ENCODE measurements around the gene OTUD4. TPM values are rescaled to one million over a fixed set of nuclear protein-coding genes. Genes with fewer than 3 reads are reported as not detected.

OTUD4 gene
- polyA plus RNA-seq, 3 donors: 7.5 to 14.4 (median 9.0) TPM

DNA sequence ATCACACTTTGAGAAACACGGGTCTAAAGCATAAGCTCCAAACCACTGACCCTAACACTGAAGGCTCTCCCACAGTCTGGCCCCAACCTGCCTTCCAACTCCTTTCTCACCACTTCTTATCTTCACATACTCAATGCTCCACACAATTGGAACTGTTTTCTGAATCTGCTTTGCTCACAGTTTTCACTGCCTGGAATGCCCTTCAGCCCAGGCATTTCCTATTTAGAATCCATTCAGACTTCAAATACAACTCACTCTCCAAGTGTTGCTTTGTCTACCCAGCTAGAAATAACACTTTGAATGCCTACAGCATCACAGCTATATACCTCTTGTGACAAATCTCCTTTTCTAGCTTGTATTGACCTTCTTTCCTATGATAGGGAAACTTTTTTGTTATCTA, 10.2 kb downstream of the OTUD4 start:
- no peak overlapping the region for H3K4me3 Mint-ChIP-seq

DNA sequence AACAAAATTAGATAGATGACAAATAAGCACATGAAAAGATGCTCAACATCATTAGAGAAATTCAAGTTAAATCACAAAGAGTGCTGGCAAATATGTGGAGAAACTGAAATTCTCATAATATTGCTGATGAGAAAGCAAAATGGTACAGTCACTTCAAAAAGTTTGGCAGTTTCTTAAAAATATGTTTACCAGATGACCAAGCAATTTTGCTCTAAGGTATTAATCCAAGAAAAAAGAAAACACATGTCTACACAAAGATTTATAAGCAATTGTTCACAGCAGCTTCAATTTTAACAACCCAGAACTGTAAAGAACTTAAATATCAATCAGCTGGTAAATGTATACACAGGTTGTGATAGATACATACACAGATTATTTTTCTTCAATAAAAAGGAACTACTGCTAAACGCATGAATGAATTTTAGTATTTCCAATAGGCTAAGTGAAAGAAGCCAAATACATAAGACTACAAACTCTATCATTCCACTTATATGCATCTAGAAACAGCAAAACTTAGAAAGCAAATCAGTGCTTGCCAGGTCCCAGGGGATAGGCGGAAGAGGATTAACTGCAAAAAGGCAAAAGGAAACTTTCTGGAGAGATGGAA, 11.7 kb downstream of the OTUD4 start:
- peaks cover 85% of the 10 kb centered on the region for H4K20me1 ChIP-seq (ENCODE audit: insufficient read depth, low read length)
- H3K27ac ChIP-seq (ENCODE audit: low read depth in 1 of 2, low read length in 2 of 2): no peak overlapping the region
- H3K4me2 ChIP-seq (replicated peaks; ENCODE audit: extremely low read depth, low read length, poor library complexity, severe bottlenecking): no peak overlapping the region
- Mint-ChIP-seq H3K4me3 (no peak overlapping the region), H3K27me3 (ENCODE audit: low read depth in 3 of 3) (no peaks in the 10 kb centered on the region), H3K27ac (peak overlapping the region in 1 of 7 donors; percentile 12), H3K4me1 (no peaks in the 10 kb centered on the region), H3K36me3 (peaks cover 44 to 70% of the 10 kb centered on the region in 2 donors), H3K9me3 (no peaks in the 10 kb centered on the region)
- peaks cover 57 to 81% of the 10 kb centered on the region in 2 donors for H3K36me3 ChIP-seq (replicated peaks in 1 of 2; ENCODE audit: control insufficient read depth in 1 of 2, insufficient read depth in 2 of 2, low read length in 2 of 2)
- H3K9me3 ChIP-seq (replicated peaks in 1 of 2; ENCODE audit: control insufficient read depth in 1 of 2, insufficient read depth in 1 of 2, low read length in 2 of 2): no peaks in the 10 kb centered on the region
- no CpG with 5 or more reads among the region's 2 CpGs for WGBS (ENCODE audit: insufficient coverage)
- H3K9ac ChIP-seq (ENCODE audit: insufficient read depth, low read length, poor library complexity, severe bottlenecking): no peak overlapping the region
- H3K4me3 ChIP-seq (replicated peaks in 1 of 3; ENCODE audit: low read depth in 2 of 3, low read length in 3 of 3): no peak overlapping the region
- TF ChIP-seq, protein P1, sequence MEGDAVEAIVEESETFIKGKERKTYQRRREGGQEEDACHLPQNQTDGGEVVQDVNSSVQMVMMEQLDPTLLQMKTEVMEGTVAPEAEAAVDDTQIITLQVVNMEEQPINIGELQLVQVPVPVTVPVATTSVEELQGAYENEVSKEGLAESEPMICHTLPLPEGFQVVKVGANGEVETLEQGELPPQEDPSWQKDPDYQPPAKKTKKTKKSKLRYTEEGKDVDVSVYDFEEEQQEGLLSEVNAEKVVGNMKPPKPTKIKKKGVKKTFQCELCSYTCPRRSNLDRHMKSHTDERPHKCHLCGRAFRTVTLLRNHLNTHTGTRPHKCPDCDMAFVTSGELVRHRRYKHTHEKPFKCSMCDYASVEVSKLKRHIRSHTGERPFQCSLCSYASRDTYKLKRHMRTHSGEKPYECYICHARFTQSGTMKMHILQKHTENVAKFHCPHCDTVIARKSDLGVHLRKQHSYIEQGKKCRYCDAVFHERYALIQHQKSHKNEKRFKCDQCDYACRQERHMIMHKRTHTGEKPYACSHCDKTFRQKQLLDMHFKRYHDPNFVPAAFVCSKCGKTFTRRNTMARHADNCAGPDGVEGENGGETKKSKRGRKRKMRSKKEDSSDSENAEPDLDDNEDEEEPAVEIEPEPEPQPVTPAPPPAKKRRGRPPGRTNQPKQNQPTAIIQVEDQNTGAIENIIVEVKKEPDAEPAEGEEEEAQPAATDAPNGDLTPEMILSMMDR (IDR thresholded peaks at IDR 0.05): no peak
- H2AFZ ChIP-seq (ENCODE audit: insufficient read depth, low read depth, low read length, poor library complexity, severe bottlenecking): no peak overlapping the region
- intact Hi-C loops (cut with micrococcal nuclease): no loop called here
- no peaks in the 10 kb centered on the region for H3K27me3 ChIP-seq (ENCODE audit: control insufficient read depth in 2 of 2, insufficient read depth in 2 of 2, low read length in 2 of 2)
- H3K4me1 ChIP-seq (ENCODE audit: control insufficient read depth in 1 of 2, insufficient read depth in 2 of 2, low read length in 2 of 2): no peaks in the 10 kb centered on the region
- H3K79me2 ChIP-seq (ENCODE audit: insufficient read depth, low read length): peaks cover 66% of the 10 kb centered on the region
- no peak for DNase-seq

More for the DNA sequence above, 10.2 kb downstream of the OTUD4 start:
- H3K79me2 ChIP-seq (ENCODE audit: insufficient read depth, low read length): peaks cover 81% of the 10 kb centered on the region
- Mint-ChIP-seq H3K4me1 (peaks cover 3% of the 10 kb centered on the region), H3K9me3 (no peaks in the 10 kb centered on the region), H3K27ac (peak overlapping the region in 2 of 7 donors; percentile 65 to 73), H3K36me3 (peaks cover 51 to 71% of the 10 kb centered on the region in 2 donors), H3K27me3 (ENCODE audit: low read depth in 3 of 3) (no peaks in the 10 kb centered on the region)
- no peak overlapping the region for H3K4me2 ChIP-seq (replicated peaks; ENCODE audit: extremely low read depth, low read length, poor library complexity, severe bottlenecking)
- intact Hi-C loops (cut with micrococcal nuclease): no loop called here
- H3K27ac ChIP-seq (ENCODE audit: low read depth in 1 of 2, low read length in 2 of 2): no peak overlapping the region
- TF ChIP-seq, protein P1 (IDR thresholded peaks at IDR 0.05): no peak
- no peaks in the 10 kb centered on the region for H3K4me1 ChIP-seq (ENCODE audit: control insufficient read depth in 1 of 2, insufficient read depth in 2 of 2, low read length in 2 of 2)
- no peak overlapping the region for H3K4me3 ChIP-seq (replicated peaks in 1 of 3; ENCODE audit: low read depth in 2 of 3, low read length in 3 of 3)
- H4K20me1 ChIP-seq (ENCODE audit: insufficient read depth, low read length): peaks cover 96% of the 10 kb centered on the region
- no peaks in the 10 kb centered on the region for H3K9me3 ChIP-seq (replicated peaks in 1 of 2; ENCODE audit: control insufficient read depth in 1 of 2, insufficient read depth in 1 of 2, low read length in 2 of 2)
- H3K27me3 ChIP-seq (ENCODE audit: control insufficient read depth in 2 of 2, insufficient read depth in 2 of 2, low read length in 2 of 2): no peaks in the 10 kb centered on the region
- 91% methylated on average over 1 of the region's 1 CpG for WGBS (ENCODE audit: insufficient coverage)
- no peak overlapping the region for H3K9ac ChIP-seq (ENCODE audit: insufficient read depth, low read length, poor library complexity, severe bottlenecking)
- DNase-seq: no peak
- H2AFZ ChIP-seq (ENCODE audit: insufficient read depth, low read depth, low read length, poor library complexity, severe bottlenecking): no peak overlapping the region
- H3K36me3 ChIP-seq (replicated peaks in 1 of 2; ENCODE audit: control insufficient read depth in 1 of 2, insufficient read depth in 2 of 2, low read length in 2 of 2): peaks cover 52 to 82% of the 10 kb centered on the region in 2 donors
